ENCODE data around the gene TGFB1.
"Not testable (repeated sequence)": the region's sequence is repeated elsewhere in the genome, so short reads cannot be mapped to it uniquely, and the experiment has no call there.

Gene TGFB1

GRCh38 chr19:41353466-41354342 is at the start of gene TGFB1:
TSS of gene TGFB1 (minus strand) at chr19:41353922. CDS start at chr19:41353044, 878 bp downstream.
- DNase-seq (ENCODE audit: low spot score) = peak; percentile 99

DNA sequence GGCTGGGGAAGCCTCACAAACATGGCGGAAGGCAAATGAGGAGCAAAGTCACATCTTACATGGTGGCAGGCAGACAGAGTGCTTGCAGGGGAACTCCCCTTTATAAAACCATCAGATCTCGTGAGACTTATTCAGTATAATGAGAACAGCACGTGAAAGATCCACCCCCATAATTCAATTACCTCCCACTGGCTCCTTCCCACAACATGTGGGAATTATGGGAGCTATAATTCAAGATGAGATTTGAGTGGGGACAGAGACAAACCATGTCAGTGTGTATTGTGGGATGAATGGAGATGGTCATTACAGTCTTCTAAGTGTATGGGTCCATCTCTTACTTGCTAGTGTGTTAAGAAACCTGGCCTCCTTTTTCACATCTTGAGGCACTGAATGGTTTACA is 48.3 kb upstream of the TGFB1 start:
- no peak for DNase-seq (ENCODE audit: low spot score)

DNA sequence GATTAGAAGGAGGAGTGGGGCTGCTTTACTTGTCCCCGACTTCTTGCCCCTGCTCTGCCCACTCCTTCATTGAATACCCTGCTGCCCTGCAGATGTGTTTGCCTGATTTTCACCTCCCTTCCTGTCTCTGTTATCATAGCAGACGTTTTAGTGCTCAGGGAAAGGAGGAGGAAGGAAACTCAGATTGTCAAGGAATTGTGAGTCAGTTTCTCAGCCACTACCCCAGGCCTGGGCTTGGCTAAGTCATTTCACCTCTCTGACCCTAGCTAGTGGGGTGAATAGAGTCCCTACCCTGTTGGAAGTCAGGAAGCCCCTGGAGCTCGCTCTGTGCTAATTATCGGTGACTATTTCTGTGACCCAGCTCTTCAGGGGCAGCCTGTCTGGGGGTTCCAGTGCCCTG is 47.8 kb upstream of the TGFB1 start:
- no peak for DNase-seq (ENCODE audit: low spot score)

DNA sequence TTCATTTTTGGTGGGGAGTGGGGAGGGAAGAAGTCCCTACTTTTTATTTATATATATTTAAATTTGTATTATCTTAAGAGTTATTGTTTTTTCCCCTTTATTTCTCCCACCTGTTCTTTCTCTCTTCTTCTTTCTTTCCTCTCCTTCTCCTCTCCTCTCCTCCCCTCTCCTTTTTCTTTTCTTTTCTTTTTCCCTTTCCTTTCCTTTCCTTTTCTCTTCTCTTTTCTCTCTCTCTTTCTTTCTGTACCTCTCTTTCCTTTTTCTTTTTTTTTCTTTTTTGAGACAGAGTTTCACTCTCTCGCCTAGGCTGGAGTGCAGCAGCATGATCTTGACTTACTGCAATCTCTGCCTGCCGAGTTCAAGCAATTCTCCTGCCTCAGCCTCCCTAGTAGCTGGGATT is 45.8 kb upstream of the TGFB1 start:
- no peak for DNase-seq (ENCODE audit: low spot score)

DNA sequence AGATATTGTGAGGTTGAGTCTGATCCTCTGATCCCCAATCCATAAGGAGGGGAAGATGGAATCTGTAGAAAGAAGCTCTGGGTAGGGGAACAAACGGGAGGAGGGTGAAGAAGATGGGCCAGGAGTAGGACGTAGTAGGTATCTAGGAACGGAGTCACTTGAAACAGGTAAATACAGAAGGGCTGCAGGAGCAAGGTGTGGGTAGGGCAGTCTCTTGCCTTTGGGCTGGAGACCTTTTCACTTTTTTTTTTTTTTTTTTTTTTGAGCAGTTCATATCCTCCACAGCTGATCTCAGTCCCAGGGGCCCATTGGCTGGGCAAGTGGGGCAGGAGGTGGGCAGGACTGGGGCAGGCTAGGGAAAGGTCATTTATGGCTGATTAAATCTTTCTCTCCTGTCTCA is 45.4 kb upstream of the TGFB1 start:
- no peak for DNase-seq (ENCODE audit: low spot score)

- no peak for DNase-seq (ENCODE audit: low spot score)
These were observed 44.9 kb upstream of the TGFB1 start for GRCh38 chr19:41398598-41398997.

DNA sequence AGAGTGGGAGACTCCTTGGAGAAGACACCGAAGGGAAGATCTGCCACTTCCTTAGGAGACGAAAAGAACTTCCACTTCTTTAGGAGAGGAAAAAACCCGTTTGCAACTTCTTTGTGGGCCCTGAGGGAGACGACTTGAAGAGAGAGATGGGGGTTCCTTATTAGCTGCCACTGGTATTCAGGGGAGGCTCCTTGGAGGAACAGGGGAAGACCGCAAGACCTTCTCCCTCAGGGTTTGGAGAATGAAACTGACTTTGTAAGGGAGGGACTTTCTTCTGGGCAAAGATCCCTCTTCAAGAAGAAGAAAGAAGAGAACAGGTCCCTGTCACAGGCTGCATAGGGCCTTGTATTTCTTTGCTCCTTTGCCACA is 44.3 kb upstream of the TGFB1 start:
- no peak for DNase-seq (ENCODE audit: low spot score)

DNA sequence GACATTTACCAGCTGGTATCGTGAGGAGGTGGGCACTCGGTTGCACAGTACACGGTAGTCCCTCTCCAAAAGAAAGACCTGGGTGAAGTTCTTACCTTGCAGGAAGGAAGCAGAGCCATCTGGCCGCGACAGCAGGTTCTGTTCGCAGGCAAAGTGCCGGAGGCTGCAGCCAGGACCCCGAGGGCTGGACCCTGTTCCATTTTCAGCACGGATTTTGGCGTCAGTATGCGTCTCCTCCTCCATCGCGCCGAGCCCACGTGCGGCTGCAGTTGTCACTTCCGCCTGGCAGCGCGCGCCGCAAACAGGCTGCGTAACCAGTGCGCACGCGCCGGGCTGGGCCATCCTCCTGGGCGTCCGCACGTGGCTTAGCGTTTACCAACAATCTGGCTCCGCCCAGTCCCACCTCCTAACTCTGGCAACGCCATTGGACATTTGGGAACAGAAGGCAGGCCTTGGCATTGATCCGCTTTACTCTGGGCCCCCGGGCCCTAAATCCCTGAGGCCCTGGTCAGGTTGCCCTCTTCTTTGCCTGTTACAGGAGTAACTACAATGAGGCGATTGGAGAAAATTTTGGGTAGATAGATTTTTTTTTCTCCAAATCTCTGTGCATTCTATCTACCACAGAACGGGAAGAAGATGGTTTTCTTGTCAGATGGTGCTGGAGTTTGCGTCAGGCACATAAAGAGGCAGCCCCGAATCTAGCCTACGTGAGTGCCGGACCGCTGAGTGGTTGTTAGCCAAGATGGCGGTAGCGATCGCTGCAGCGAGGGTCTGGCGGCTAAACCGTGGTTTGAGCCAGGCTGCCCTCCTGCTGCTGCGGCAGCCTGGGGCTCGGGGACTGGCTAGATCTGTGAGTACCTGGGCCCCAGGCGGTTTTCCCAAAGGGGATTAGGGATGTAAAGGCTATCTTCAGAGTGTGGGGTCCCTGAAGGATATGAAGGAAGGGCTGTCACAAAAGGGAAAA is 43.6 kb upstream of the TGFB1 start, which contains the start of the genes BCKDHA and EXOSC5:
BCKDHA (plus strand) TSS at position 733 of the 964 bp plus-strand sequence; CDS start at position 743, 10 bp downstream.
EXOSC5 (minus strand) TSS at position 274 of the 964 bp plus-strand sequence; CDS start at position 243, 31 bp downstream.
- DNase-seq (ENCODE audit: low spot score) = peak; percentile 99

GRCh38 chr19:41395355-41395754 is 41.6 kb upstream of the TGFB1 start:
- no peak for DNase-seq (ENCODE audit: low spot score)

DNA sequence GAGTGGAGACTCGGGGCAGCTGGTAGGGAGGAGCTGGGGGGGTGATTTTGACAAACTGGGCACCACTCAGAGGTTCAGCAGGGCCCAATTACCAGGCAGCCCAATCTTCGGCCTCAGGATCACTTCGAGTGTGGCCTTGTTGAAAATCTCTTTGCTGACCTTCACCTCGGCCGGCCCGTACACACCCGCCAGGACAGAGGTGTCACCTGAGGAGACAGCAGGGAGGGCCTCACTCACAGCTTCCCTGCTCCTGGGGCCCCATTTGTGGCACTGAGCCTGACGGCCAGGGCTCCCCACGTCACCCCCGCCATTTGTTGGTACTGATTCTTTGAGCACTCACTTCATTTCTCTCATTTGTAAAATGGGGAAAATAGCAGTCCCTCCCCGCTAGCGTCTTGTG is 39.1 kb upstream of the TGFB1 start:
- no peak for DNase-seq (ENCODE audit: low spot score)

DNA sequence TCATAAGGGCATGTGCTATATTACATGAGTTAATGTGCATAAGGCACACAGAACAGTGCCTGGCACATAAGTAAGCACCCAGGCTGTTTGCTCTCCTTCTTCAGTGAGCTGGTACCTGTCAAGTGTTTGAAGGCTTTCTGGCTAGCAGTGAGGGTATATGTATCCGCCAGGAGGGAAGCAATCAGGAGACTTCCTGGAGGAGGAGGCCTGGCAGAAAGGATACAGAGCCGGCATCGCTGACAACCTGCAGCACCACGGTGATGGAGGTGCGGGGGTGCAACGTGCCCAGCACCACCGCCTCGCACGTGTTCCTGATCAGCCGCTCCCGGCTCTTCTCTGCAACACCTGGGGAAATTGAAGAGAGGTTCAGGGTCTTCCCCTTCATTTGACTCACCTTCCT is 37.9 kb upstream of the TGFB1 start:
- DNase-seq (ENCODE audit: low spot score) = no peak

DNA sequence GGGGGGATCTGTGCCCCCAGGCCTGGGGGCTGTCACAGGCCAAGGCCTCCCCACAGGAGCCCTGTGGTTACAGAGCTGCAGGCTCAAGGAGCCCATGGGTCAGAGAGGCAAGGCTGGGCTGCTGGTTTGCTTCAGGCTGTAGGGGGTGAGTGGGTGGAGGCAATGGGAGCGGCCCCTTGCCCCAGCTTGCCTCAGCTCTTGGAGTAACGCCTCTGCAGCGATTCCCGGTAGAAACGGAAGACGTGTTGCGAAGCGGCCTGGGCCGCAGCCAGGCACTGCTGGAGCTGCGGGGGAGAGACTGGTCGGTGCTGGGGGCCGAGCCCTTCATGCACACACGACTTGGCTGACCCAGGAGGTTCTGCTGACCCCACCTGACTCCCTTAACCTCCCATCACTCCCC is 32.7 kb upstream of the TGFB1 start:
- no peak for DNase-seq (ENCODE audit: low spot score)

- no peak for DNase-seq (ENCODE audit: low spot score)
These were observed 30.6 kb upstream of the TGFB1 start for GRCh38 chr19:41384351-41384750.

GRCh38 chr19:41381536-41381935 is 27.8 kb upstream of the TGFB1 start:
- not testable (repeated sequence) for DNase-seq (ENCODE audit: low spot score)

- no peak for DNase-seq (ENCODE audit: low spot score)
These were observed 24.4 kb upstream of the TGFB1 start for GRCh38 chr19:41377977-41378709.

- no peak for DNase-seq (ENCODE audit: low spot score)
These were observed 23.3 kb upstream of the TGFB1 start for GRCh38 chr19:41376998-41377365.

- peak; percentile 65 for DNase-seq (ENCODE audit: low spot score)
These were observed 22.7 kb upstream of the TGFB1 start, which contains the start of gene TMEM91 for GRCh38 chr19:41376241-41376997. TSS of gene TMEM91 (plus strand) at chr19:41376533. CDS start at chr19:41378310, 1,777 bp downstream.

DNA sequence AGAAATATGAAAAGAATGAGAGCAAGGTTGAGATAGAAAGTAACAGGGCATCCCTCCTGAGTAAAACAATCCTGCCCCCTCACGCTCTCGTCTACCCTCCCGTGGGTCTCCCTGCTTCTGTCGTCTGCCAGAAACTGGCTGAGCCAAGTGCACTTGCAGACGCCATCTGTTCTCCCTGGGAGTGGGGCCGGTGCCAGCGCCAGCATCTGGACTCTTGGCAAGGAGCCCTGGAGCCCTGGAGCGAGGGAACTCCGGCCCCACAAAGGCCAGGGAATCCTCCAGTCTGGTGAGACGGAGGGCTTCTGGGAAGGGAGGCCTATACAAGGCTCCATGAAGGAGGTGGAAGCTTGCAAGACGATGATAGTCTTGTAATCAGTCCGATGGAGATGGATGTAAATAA is 20.3 kb upstream of the TGFB1 start:
- DNase-seq (ENCODE audit: low spot score) = peak; percentile 88

- DNase-seq (ENCODE audit: low spot score) = no peak
These were observed 18.8 kb upstream of the TGFB1 start for GRCh38 chr19:41372501-41372900.

- DNase-seq (ENCODE audit: low spot score) = no peak
These were observed 17.8 kb upstream of the TGFB1 start for GRCh38 chr19:41371541-41371940.

DNA sequence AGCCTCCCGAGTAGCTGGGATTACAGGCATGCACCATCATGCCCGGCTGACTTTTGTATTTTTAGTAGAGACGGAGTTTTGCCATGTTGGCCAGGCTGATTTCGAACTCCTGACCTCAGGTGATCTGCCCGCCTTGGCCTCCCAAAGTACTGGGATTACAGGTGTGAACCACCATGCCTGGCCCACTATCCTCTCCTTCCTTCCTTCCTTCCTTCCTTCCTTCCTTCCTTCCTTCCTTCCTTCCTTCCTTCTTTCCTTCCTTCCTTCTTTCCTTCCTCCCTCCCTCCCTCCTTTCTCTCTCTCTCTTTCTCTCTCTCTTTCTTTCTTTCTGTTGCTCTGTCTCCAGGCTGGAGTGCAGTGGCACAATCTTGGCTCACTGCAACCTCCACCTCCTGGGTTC is 17.4 kb upstream of the TGFB1 start:
- DNase-seq (ENCODE audit: low spot score) = not testable (repeated sequence)
